Neural cell (in vitro differentiated cells): ENCODE results near the gene SNTB2. TPM values are rescaled to one million over a fixed set of nuclear protein-coding genes. Genes with fewer than 3 reads are reported as not detected.

Source experiments
- H2AFZ ChIP-seq: fragments of 200-600, 300-800 bp; sonication (generic), shearing (Covaris generic); 2 replicates; pipeline ENCODE4 v1.6.0; 2014; ENCODE audit warnings: low read depth, mild to moderate bottlenecking, antibody characterized with exemption, low read length, moderate library complexity
- H3F3A ChIP-seq: fragments of 200-600 bp; shearing (Covaris generic); 2 replicates; pipeline ENCODE4 v1.6.1; 2016; ENCODE audit warnings: mild to moderate bottlenecking, moderate library complexity, mixed read lengths, antibody characterized with exemption, low read length; ENCODE audit not compliant: insufficient read depth, poor library complexity, severe bottlenecking
- H3K27ac ChIP-seq: fragments of 200-600, 300-800 bp; sonication (generic), shearing (Covaris generic); 2 replicates; pipeline ENCODE4 v1.5.1; 2014; ENCODE audit warnings: mild to moderate bottlenecking, low read length, moderate library complexity
- H3K27me3 ChIP-seq: fragments of 300-800, 200-600 bp; sonication (generic), shearing (Covaris generic); 2 replicates; pipeline ENCODE4 v1.6.0; 2014; ENCODE audit warnings: mild to moderate bottlenecking, low read depth, low read length, moderate library complexity; ENCODE audit not compliant: insufficient read depth
- H3K36me3 ChIP-seq: fragments of 300-800, 200-600 bp; sonication (generic), shearing (Covaris generic); 2 replicates; pipeline ENCODE4 v1.5.1; 2014; ENCODE audit warnings: mild to moderate bottlenecking, antibody characterized with exemption, low read length, moderate library complexity; ENCODE audit not compliant: insufficient read depth
- H3K4me2 ChIP-seq: fragments of 300-800, 200-600 bp; sonication (generic), shearing (Covaris generic); 2 replicates; pipeline ENCODE4 v1.6.0; 2014; ENCODE audit warnings: mild to moderate bottlenecking, low read length
- H3K4me3 ChIP-seq: fragments of 300-800, 200-600 bp; sonication (generic), shearing (Covaris generic); 2 replicates; pipeline ENCODE4 v1.5.1; 2014; ENCODE audit warnings: mild to moderate bottlenecking, low read length, moderate library complexity
- H3K79me2 ChIP-seq: fragments of 200-600 bp; shearing (Covaris generic); replicated peaks from 2 replicates; pipeline ENCODE4 v1.6.0; 2014; ENCODE audit warnings: mild to moderate bottlenecking, low read length, moderate library complexity; ENCODE audit not compliant: insufficient read depth
- H3K9ac ChIP-seq: fragments of 300-800, 200-600 bp; sonication (generic), shearing (Covaris generic); 2 replicates; pipeline ENCODE4 v1.6.1; 2016; ENCODE audit warnings: mild to moderate bottlenecking, low read length, mixed read lengths
- H3K9me2 ChIP-seq: fragments of 200-600 bp; shearing (Covaris generic); 2 replicates; pipeline ENCODE4 v1.6.1; 2016; ENCODE audit warnings: mild to moderate bottlenecking, low read length, mixed read lengths; ENCODE audit not compliant: insufficient read depth
- H3K9me3 ChIP-seq: fragments of 200-600, 300-800 bp; sonication (generic), shearing (Covaris generic); 2 replicates; pipeline ENCODE4 v1.6.1; 2016; ENCODE audit warnings: mild to moderate bottlenecking, mixed run types, low read length, moderate library complexity, mixed read lengths
- H4K20me1 ChIP-seq: fragments of 200-600 bp; shearing (Covaris generic); 2 replicates; pipeline ENCODE4 v1.6.1; 2016; ENCODE audit warnings: mild to moderate bottlenecking, mixed run types; ENCODE audit not compliant: insufficient read depth
- CTCF ChIP-seq: fragments of 450-650 bp; IDR thresholded peaks from 2 replicates; pipeline ENCODE4 v1.5.1; 2014; ENCODE audit warnings: antibody characterized with exemption, mild to moderate bottlenecking, moderate library complexity; ENCODE audit not compliant: poor library complexity, severe bottlenecking
- EP300 ChIP-seq: fragments of 450-650 bp; conservative IDR thresholded peaks from 2 replicates; pipeline ENCODE4 v1.6.1; 2014; ENCODE audit warnings: antibody characterized with exemption, mild to moderate bottlenecking, moderate library complexity; ENCODE audit not compliant: poor library complexity, severe bottlenecking
- EZH2 ChIP-seq: fragments of 200-600, 300-800 bp; shearing (Covaris generic), sonication (generic); IDR thresholded peaks from 2 replicates; pipeline ENCODE4 v1.6.1; 2014; ENCODE audit warnings: antibody characterized with exemption, low read length, borderline replicate concordance, mild to moderate bottlenecking; ENCODE audit not compliant: insufficient read depth, poor library complexity, severe bottlenecking
- MXI1 ChIP-seq: fragments of 450-650 bp; conservative IDR thresholded peaks from 2 replicates; pipeline ENCODE4 v1.6.1; 2014; ENCODE audit warnings: antibody characterized with exemption, mild to moderate bottlenecking; ENCODE audit not compliant: poor library complexity, severe bottlenecking
- POLR2AphosphoS5 ChIP-seq: IDR thresholded peaks from 2 replicates; pipeline ENCODE4 v1.6.1; 2012
- RAD21 ChIP-seq: fragments of 450-650 bp; conservative IDR thresholded peaks from 2 replicates; pipeline ENCODE4 v1.6.1; 2014; ENCODE audit warnings: antibody characterized with exemption, mild to moderate bottlenecking, moderate library complexity
- REST ChIP-seq: IDR thresholded peaks from 2 replicates; pipeline ENCODE4 v1.6.1; 2012; ENCODE audit warnings: borderline replicate concordance
- SMC3 ChIP-seq: fragments of 450-650 bp; conservative IDR thresholded peaks from 2 replicates; pipeline ENCODE4 v1.6.1; 2014; ENCODE audit warnings: antibody characterized with exemption, mild to moderate bottlenecking, moderate library complexity; ENCODE audit not compliant: poor library complexity
- TAF1 ChIP-seq: IDR thresholded peaks from 2 replicates; pipeline ENCODE4 v1.6.1; 2012; ENCODE audit warnings: low read depth
- polyA plus RNA-seq: library from polyadenylated mRNA; depleted of rRNA; stranded (reverse); fragments of >200 nt; gene quantifications from 2 replicates; pipeline ENCODE4 v1.2.3, GENCODE V29; 2014

Gene SNTB2
- polyA plus RNA-seq, 1 donor from 2014 or later: 7.0 TPM

- Histone ChIP-seq H3F3A (no peaks in the 10 kb centered on the region), H3K4me3 (no peak overlapping the region), H3K9me2 (no peaks in the 10 kb centered on the region), H3K27me3 (no peaks in the 10 kb centered on the region), H3K9me3 (no peaks in the 10 kb centered on the region), H3K36me3 (no peaks in the 10 kb centered on the region), H3K4me2 (no peak overlapping the region), H3K27ac (no peak overlapping the region), H3K79me2 (no peaks in the 10 kb centered on the region), H3K9ac (no peak overlapping the region), H2AFZ (no peak overlapping the region), H4K20me1 (no peaks in the 10 kb centered on the region)
- TF ChIP-seq SMC3: peak; percentile 78
- TF ChIP-seq CTCF: peak; percentile 90
- TF ChIP-seq MXI1: no peak
- peak; percentile 89 for TF ChIP-seq RAD21
- no peak for TF ChIP-seq EZH2
Measured at GRCh38 chr16:69150146-69150865, 36.7 kb upstream of the SNTB2 start.

GRCh38 chr16:69157196-69157595 is 29.8 kb upstream of the SNTB2 start:
- TF ChIP-seq EZH2: no peak
- no peak for TF ChIP-seq POLR2AphosphoS5
- no peak for TF ChIP-seq TAF1
- no peak for TF ChIP-seq CTCF
- TF ChIP-seq REST: no peak
- no peak for TF ChIP-seq SMC3
- TF ChIP-seq EP300: no peak
- TF ChIP-seq RAD21: no peak
- no peak for TF ChIP-seq MXI1
- no peak overlapping the region for H3K27ac ChIP-seq
- H4K20me1 ChIP-seq: no peaks in the 10 kb centered on the region
- H3K9me3 ChIP-seq: no peaks in the 10 kb centered on the region
- no peaks in the 10 kb centered on the region for H3K27me3 ChIP-seq
- H3K79me2 ChIP-seq: no peaks in the 10 kb centered on the region
- H3K4me2 ChIP-seq: no peak overlapping the region
- no peaks in the 10 kb centered on the region for H3K9me2 ChIP-seq
- no peak overlapping the region for H2AFZ ChIP-seq
- no peaks in the 10 kb centered on the region for H3F3A ChIP-seq
- H3K4me3 ChIP-seq: no peak overlapping the region
- no peaks in the 10 kb centered on the region for H3K36me3 ChIP-seq
- H3K9ac ChIP-seq: no peak overlapping the region
